Astrocyte of the spinal cord (primary cell): Measurements from ENCODE around the gene SYCE1L.

Source experiments
- DNase-seq: peaks from one replicate; pipeline ENCODE4 v3.0.0; 2011; ENCODE audit warnings: low read depth, low spot score
- H3K4me3 ChIP-seq: 2 replicates; pipeline ENCODE4 v1.5.1; 2011; ENCODE audit warnings: low read depth, mild to moderate bottlenecking, low read length, moderate library complexity
- in situ Hi-C: cut with HindIII; loops from 2 replicates; pipeline ENCODE4 v1.10.0; 2017; ENCODE audit warnings: low sequenced_read_pairs
- TF ChIP-seq, protein P1 (sequence below): IDR thresholded peaks from 2 replicates; pipeline ENCODE4 v1.5.1; 2012; ENCODE audit warnings: low read depth, mild to moderate bottlenecking, low read length, inconsistent platforms

Gene SYCE1L

GRCh38 chr16:77190478-77191258, 8.5 kb upstream of the SYCE1L start, which contains the start of gene MON1B:
MON1B (plus strand) TSS chr16:77191190; CDS start chr16:77191486, 296 bp downstream.
- peak within 1 kb of the TSS; percentile 95 for H3K4me3 ChIP-seq
- in situ Hi-C loops: no loop called here
- TF ChIP-seq, protein P1, sequence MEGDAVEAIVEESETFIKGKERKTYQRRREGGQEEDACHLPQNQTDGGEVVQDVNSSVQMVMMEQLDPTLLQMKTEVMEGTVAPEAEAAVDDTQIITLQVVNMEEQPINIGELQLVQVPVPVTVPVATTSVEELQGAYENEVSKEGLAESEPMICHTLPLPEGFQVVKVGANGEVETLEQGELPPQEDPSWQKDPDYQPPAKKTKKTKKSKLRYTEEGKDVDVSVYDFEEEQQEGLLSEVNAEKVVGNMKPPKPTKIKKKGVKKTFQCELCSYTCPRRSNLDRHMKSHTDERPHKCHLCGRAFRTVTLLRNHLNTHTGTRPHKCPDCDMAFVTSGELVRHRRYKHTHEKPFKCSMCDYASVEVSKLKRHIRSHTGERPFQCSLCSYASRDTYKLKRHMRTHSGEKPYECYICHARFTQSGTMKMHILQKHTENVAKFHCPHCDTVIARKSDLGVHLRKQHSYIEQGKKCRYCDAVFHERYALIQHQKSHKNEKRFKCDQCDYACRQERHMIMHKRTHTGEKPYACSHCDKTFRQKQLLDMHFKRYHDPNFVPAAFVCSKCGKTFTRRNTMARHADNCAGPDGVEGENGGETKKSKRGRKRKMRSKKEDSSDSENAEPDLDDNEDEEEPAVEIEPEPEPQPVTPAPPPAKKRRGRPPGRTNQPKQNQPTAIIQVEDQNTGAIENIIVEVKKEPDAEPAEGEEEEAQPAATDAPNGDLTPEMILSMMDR: no peak
- DNase-seq: peak; percentile 99

DNA sequence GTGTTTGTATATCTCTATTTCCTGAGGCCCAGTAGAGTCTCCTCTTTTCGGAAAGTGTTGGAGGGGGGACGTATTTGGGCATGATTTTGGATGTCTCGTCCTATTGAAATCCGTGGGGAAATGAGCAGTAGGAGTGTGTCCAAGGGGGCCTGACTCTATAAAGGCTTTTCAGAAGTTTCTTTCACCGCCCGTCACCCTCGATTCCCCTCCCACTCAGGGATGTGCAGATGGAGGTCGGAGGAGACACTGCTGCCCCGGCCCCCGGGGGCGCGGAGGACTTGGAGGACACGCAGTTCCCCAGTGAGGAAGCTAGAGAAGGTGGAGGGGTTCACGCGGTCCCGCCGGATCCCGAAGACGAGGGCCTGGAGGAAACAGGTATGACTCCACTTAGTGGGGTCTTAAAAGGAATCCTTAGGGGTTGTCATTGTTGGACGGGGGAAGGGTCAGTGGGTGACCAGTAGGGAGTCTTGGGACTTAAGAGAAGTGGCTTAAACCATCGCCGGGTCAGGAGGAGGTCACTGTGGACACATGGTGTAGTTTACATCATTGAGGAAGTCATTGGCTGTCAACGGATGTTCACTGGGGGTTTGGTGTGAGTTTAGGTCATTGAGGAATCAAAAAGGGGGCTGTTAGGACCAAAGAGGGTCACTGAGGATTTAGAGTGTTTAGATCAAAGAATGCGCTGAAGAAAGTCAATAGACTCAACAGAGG, 7.8 kb upstream of the SYCE1L start:
- no peak for DNase-seq
- peak overlapping the region; percentile 95 for H3K4me3 ChIP-seq
- in situ Hi-C loops: no loop called here
- TF ChIP-seq, protein P1: no peak

DNA sequence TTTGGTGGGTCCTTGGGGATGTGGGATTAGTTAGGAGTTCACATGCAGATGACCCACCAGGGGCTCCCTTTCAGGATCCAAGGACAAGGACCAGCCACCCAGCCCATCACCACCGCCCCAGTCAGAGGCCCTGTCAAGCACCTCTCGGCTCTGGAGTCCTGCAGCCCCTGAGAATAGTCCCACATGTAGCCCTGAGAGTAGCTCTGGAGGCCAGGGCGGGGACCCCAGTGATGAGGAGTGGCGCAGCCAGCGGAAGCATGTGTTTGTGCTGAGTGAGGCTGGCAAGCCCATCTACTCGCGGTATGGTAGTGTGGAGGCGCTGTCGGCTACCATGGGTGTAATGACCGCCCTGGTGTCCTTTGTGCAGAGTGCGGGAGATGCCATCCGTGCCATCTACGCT, 5.8 kb upstream of the SYCE1L start:
- DNase-seq: no peak
- TF ChIP-seq, protein P1: no peak
- in situ Hi-C loops: no loop called here
- H3K4me3 ChIP-seq: no peak overlapping the region

GRCh38 chr16:77194295-77195231, 4.6 kb upstream of the SYCE1L start:
- no peak for DNase-seq
- in situ Hi-C loops: no loop called here
- H3K4me3 ChIP-seq: no peak overlapping the region
- TF ChIP-seq, protein P1: no peak

GRCh38 chr16:77195411-77195810, 3.8 kb upstream of the SYCE1L start:
- TF ChIP-seq, protein P1: no peak
- in situ Hi-C loops: no loop called here
- no peak for DNase-seq
- no peak overlapping the region for H3K4me3 ChIP-seq

DNA sequence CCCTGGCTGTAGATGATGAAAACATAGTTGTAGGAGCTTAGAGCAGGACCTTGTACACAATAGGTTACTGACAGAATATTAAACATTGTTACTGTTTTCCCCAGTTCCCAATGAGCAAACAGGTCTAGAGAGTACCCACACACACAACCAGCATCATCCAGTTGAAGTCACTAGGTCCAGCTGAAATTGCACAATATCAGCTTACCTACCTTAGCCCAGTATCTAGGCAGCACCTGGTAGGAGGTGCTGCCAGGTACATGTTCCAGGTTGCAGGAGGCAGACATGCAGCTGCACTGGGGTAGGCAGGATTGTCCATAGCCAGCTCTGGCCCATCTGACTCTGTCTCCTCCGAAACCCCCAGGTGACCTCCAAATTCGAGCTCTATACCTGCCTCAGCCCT, 1.5 kb upstream of the SYCE1L start:
- in situ Hi-C loops: no loop called here
- no peak for DNase-seq
- TF ChIP-seq, protein P1: no peak
- no peak overlapping the region for H3K4me3 ChIP-seq
